Colonic mucosa (tissue), 4 donors: ENCODE data around the gene TMEM187. TPM values are rescaled to one million over a fixed set of nuclear protein-coding genes. Genes with fewer than 3 reads are reported as not detected.

Experiments
- DNase-seq: peaks from one replicate; pipeline ENCODE4 v3.0.0-alpha.2; 2020
- H3K27ac ChIP-seq: fragments of 200-600 bp; one replicate; pipeline ENCODE4 v1.8.0; 2021
- H3K27me3 ChIP-seq: fragments of 200-600 bp; one replicate; pipeline ENCODE4 v1.8.0; 2021
- H3K36me3 ChIP-seq: fragments of 200-600 bp; one replicate; pipeline ENCODE4 v1.8.0; 2021
- H3K4me1 ChIP-seq: fragments of 200-600 bp; one replicate; pipeline ENCODE4 v1.8.0; 2021; ENCODE audit warnings: mild to moderate bottlenecking
- H3K4me3 ChIP-seq: fragments of 200-600 bp; one replicate; pipeline ENCODE4 v1.8.0; 2021
- H3K9ac ChIP-seq, 2 donors: one replicate each; pipeline ENCODE4 v1.7.0; 2013; ENCODE audit warnings: control low read depth in 2 of 2, low read depth in 2 of 2, low read length in 2 of 2
- H3K9me3 ChIP-seq: fragments of 200-600 bp; one replicate; pipeline ENCODE4 v1.8.0; 2021
- intact Hi-C: fragments of 100-400 bp; cut with DNase I; formaldehyde crosslinking; loops from one replicate; pipeline ENCODE4 v1.14.1; 2022
- microRNA-seq: library from miRNA; unstranded; fragments of <30 nt; microRNA quantifications from one replicate; pipeline ENCODE4, GENCODE V29; 2019
- total RNA-seq, 2 donors: library from RNA; stranded (reverse); fragmentation: NEBNext Ultra II Directional in 1 of 2; extraction: Animal tissue kit (Norgen Biotek cat#: 25700) in 1 of 2; gene quantifications; one replicate each; pipeline ENCODE4 v1.2.1, GENCODE V29; 2021
- TF ChIP-seq, protein P1 (sequence below): fragments of 200-600 bp; IDR thresholded peaks from one replicate; pipeline ENCODE4 v1.8.0; 2022; ENCODE audit warnings: antibody characterized with exemption, mild to moderate bottlenecking
- donor health status: healthy.
- donor health status: DM: no; HTN: no; CAD: no.
- donor health status: DM: no; HTN: no; CAD: no.

TMEM187 gene
- total RNA-seq, 2 donors from 2014 or later, result 8.7 to 19.2 TPM

DNA sequence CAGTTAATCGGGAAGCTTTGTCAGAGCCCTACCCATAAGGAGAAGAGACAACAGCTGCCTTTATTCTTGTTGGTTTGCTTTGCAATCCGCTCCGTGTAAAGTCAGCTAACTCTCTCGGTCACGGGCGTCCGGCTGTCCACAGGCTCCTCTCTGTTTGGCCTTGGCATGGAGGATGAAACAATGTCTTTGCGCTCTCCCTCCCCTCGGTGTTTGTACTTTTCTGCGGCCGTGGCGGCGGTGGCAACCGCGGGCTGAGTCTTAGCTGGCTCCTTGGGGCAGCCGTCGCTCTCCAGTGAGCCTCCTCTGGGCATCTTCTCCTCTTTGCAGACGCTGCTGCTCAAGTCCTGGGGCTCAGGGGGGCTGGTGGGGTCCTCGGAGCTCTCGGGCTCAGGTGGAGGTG, 57.7 kb downstream of the TMEM187 start:
- intact Hi-C loops, result no loop called here
- no peaks in the 10 kb centered on the region for H3K36me3 ChIP-seq

DNA sequence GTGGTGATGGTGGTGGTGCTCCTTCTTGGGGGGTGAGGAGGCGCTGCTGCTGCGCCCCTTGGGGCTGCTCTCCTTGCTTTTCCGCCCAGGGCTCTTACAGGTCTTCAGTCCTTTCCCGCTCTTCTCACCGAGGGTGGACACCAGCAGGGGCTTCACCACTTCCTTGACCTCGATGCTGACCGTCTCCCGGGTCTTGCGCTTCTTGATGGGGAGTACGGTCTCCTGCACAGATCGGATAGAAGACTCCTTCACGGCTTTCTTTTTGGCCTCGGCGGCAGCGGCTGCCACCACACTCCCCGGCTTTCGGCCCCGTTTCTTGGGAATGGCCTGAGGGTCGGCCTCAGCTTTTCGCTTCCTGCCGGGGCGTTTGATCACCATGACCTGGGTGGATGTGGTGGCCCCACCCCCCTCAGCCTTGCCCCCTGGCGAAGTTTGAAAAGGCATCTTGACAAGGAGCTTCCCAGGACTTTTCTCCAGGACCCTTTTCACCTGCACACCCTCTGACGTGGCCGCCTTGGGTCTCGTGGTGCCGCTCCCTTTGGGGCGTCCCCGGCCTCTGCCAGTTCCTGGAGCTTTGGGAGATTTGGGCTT, 58.3 kb downstream of the TMEM187 start:
- TF ChIP-seq, protein P1, sequence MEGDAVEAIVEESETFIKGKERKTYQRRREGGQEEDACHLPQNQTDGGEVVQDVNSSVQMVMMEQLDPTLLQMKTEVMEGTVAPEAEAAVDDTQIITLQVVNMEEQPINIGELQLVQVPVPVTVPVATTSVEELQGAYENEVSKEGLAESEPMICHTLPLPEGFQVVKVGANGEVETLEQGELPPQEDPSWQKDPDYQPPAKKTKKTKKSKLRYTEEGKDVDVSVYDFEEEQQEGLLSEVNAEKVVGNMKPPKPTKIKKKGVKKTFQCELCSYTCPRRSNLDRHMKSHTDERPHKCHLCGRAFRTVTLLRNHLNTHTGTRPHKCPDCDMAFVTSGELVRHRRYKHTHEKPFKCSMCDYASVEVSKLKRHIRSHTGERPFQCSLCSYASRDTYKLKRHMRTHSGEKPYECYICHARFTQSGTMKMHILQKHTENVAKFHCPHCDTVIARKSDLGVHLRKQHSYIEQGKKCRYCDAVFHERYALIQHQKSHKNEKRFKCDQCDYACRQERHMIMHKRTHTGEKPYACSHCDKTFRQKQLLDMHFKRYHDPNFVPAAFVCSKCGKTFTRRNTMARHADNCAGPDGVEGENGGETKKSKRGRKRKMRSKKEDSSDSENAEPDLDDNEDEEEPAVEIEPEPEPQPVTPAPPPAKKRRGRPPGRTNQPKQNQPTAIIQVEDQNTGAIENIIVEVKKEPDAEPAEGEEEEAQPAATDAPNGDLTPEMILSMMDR, result no peak
- Histone ChIP-seq H3K27ac (no peak overlapping the region), H3K36me3 (no peaks in the 10 kb centered on the region), H3K4me3 (no peak overlapping the region), H3K4me1 (no peaks in the 10 kb centered on the region), H3K9me3 (no peaks in the 10 kb centered on the region), H3K27me3 (no peaks in the 10 kb centered on the region), H3K9ac (no peak overlapping the region)
- DNase-seq, result no peak
- intact Hi-C loops, result no loop called here

More for the DNA sequence above, 57.7 kb downstream of the TMEM187 start:
- no peaks in the 10 kb centered on the region for H3K27me3 ChIP-seq
- H3K9me3 ChIP-seq, result no peaks in the 10 kb centered on the region
- no peaks in the 10 kb centered on the region for H3K4me1 ChIP-seq
- no peak for DNase-seq
- H3K9ac ChIP-seq, result no peak overlapping the region
- TF ChIP-seq, protein P1, result no peak
- no peak overlapping the region for H3K4me3 ChIP-seq
- H3K27ac ChIP-seq, result no peak overlapping the region

DNA sequence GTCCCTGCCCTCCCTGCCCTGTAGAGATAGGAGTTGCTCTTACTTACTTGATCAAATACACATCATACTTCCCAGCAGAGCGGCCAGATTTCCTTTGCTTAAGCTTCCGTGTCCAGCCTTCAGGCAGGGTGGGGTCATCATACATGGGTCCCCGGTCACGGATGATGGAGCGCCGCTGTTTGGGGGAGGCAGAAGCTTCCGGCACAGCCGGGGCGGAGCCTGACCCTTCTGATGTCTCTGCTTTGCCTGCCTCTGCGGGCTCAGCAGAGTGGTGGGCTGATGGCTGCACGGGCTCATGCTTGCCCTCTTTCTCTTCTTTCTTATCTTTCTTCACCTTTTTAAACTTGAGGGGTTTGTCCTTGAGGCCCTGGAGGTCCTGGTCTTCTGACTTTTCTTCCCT, 59.6 kb downstream of the TMEM187 start:
- no peak for DNase-seq
- Histone ChIP-seq H3K27ac (no peak overlapping the region), H3K9me3 (no peaks in the 10 kb centered on the region), H3K36me3 (no peaks in the 10 kb centered on the region), H3K4me1 (no peaks in the 10 kb centered on the region), H3K27me3 (no peaks in the 10 kb centered on the region), H3K4me3 (no peak overlapping the region), H3K9ac (no peak overlapping the region)
- TF ChIP-seq, protein P1, result no peak
- intact Hi-C loops, result no loop called here

DNA sequence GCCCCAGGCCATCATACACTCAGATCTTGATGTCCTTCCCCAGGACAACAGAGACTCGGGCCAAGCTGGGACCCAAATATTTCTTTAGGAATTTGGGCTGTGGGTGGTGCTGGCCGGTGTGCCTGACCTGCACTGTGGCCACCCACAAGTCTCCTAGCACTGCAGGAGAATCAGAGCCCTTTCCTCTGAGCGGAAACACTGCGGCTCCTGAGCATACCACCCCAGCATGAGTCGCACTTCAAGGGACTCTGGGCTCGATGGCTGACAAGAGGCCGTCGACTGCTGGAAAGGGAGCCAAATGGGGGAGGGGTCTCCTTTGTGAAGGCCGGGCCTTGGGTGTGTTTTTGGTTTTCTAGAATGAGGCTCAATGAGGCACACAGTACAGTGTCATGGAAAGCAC, 60.1 kb downstream of the TMEM187 start:
- intact Hi-C loops, result no loop called here
- Histone ChIP-seq H3K4me1 (no peaks in the 10 kb centered on the region), H3K9me3 (no peaks in the 10 kb centered on the region), H3K27me3 (no peaks in the 10 kb centered on the region), H3K4me3 (no peak overlapping the region), H3K9ac (no peak overlapping the region), H3K27ac (no peak overlapping the region), H3K36me3 (no peaks in the 10 kb centered on the region)
- TF ChIP-seq, protein P1, result no peak
- DNase-seq, result no peak

Small RNAs within 50 kb of the gene (microRNA-seq; reads per million reads assigned to microRNA genes)
- gene MIR3202-1, result not detected
- not detected for gene MIR3202-2
- gene MIR718, result not detected

Other genes starting within 250 kb of the TMEM187 start
- gene BCAP31, start 248.4 kb upstream of the TMEM187 start, total RNA-seq, result 100 to 1,000 TPM; 217 to 295 TPM
- 10 to 100 TPM; 12.7 to 16.8 TPM for gene ABCD1, start 247.9 kb upstream of the TMEM187 start, total RNA-seq
- gene PLXNB3, start 208.5 kb upstream of the TMEM187 start, total RNA-seq, result 1 to 10 TPM in 1 of 2 donors, under 1 TPM in 1; 0.57 to 3.7 TPM
- gene SRPK3, start 191.7 kb upstream of the TMEM187 start, total RNA-seq, result 1 to 10 TPM in 1 of 2 donors, under 1 TPM in 1; 0.64 to 2.3 TPM
- 10 to 100 TPM; 80.6 to 92.6 TPM for gene IDH3G, start 178.4 kb upstream of the TMEM187 start, total RNA-seq
- gene SSR4, start 178.1 kb upstream of the TMEM187 start, total RNA-seq, result 100 to 1,000 TPM; 253 to 377 TPM
- 1 to 10 TPM; 1.5 to 3.2 TPM for gene PDZD4, start 142.2 kb upstream of the TMEM187 start, total RNA-seq
- gene L1CAM, start 86.6 kb upstream of the TMEM187 start, total RNA-seq, result 1 to 10 TPM; 4.3 to 8.8 TPM
- under 1 TPM in 1 of 2 donors, not detected in 1; 0.24 TPM for gene AVPR2, start 68.1 kb upstream of the TMEM187 start, total RNA-seq
- 10 to 100 TPM; 19.9 to 30.0 TPM for gene ARHGAP4, start 46.5 kb upstream of the TMEM187 start, total RNA-seq
- 100 to 1,000 TPM in 1 of 2 donors, 10 to 100 TPM in 1; 55.9 to 115 TPM for gene NAA10, start 37.7 kb upstream of the TMEM187 start, total RNA-seq
- gene RENBP, start 28.1 kb upstream of the TMEM187 start, total RNA-seq, result 1 to 10 TPM; 3.3 to 5.0 TPM
- gene HCFC1, start 936 bp upstream of the TMEM187 start, total RNA-seq, result 10 to 100 TPM; 36.6 to 80.5 TPM
- gene IRAK1, start 47.1 kb downstream of the TMEM187 start, total RNA-seq, result 100 to 1,000 TPM in 1 of 2 donors, 10 to 100 TPM in 1; 66.7 to 148 TPM
- 10 to 100 TPM; 28.3 to 29.7 TPM for gene MECP2, start 125.0 kb downstream of the TMEM187 start, total RNA-seq
- not detected for gene OPN1LW, start 171.5 kb downstream of the TMEM187 start, total RNA-seq
- not detected for gene OPN1MW, start 209.8 kb downstream of the TMEM187 start, total RNA-seq
- not detected for gene OPN1MW2, start 247.0 kb downstream of the TMEM187 start, total RNA-seq